T-helper 17 cell (primary cell): ENCODE data around the gene IPO7. TPM values are rescaled to one million over a fixed set of nuclear protein-coding genes. Genes with fewer than 3 reads are reported as not detected.
"Not testable (repeated sequence)": the region's sequence is repeated elsewhere in the genome, so short reads cannot be mapped to it uniquely, and the experiment has no call there.

Experiments used
- ATAC-seq: fragments of 150-1000 bp; cut with Tn5 transposase; 2 replicates; pipeline ENCODE4 v1.10.0; 2021; ENCODE audit warnings: mild to moderate bottlenecking, moderate library complexity
- DNase-seq, 3 donors: peaks; one replicate each; pipeline versions ENCODE4 v3.0.0 to v3.0.0-alpha.2; 2020 to 2021
- H3K9me3 ChIP-seq: one replicate; pipeline ENCODE4 v1.7.0; 2013; ENCODE audit warnings: low read length, mild to moderate bottlenecking; ENCODE audit not compliant: control insufficient read depth, poor library complexity, severe bottlenecking
- H3K27ac Mint-ChIP-seq: one replicate; pipeline ENCODE4 v1.8.0; 2022; ENCODE audit warnings: mild to moderate bottlenecking, moderate library complexity, mixed read lengths
- H3K27me3 Mint-ChIP-seq: one replicate; pipeline ENCODE4 v1.8.0; 2022; ENCODE audit warnings: mixed read lengths
- H3K36me3 Mint-ChIP-seq: one replicate; pipeline ENCODE4 v1.8.0; 2022; ENCODE audit warnings: low read depth, mixed read lengths
- H3K4me1 Mint-ChIP-seq: one replicate; pipeline ENCODE4 v1.8.0; 2022; ENCODE audit warnings: mild to moderate bottlenecking, mixed read lengths
- H3K4me3 Mint-ChIP-seq: one replicate; pipeline ENCODE4 v1.8.0; 2022; ENCODE audit warnings: mild to moderate bottlenecking, moderate library complexity, mixed read lengths
- total RNA-seq, 4 donors: library from RNA in 2 of 4; stranded (reverse) in 2 of 4; gene quantifications; one replicate each; pipeline ENCODE4 v1.2.3 and lab custom pipeline; 2022 to 2026

The IPO7 gene
- total RNA-seq, 2 donors from 2014 or later = 57.2 to 59.5 TPM

GRCh38 chr11:9379041-9379440 is 5.4 kb upstream of the IPO7 start:
- Mint-ChIP-seq H3K4me3 (no peak overlapping the region), H3K36me3 (no peaks in the 10 kb centered on the region), H3K27me3 (no peaks in the 10 kb centered on the region), H3K27ac (no peak overlapping the region), H3K4me1 (no peaks in the 10 kb centered on the region)
- H3K9me3 ChIP-seq = no peaks in the 10 kb centered on the region
- no peak for ATAC-seq
- DNase-seq = no peak

GRCh38 chr11:9380773-9381172 is 3.7 kb upstream of the IPO7 start:
- H3K27ac Mint-ChIP-seq = peak overlapping the region; percentile 56
- H3K4me3 Mint-ChIP-seq = no peak overlapping the region
- DNase-seq (no peak), ATAC-seq (no peak)
- H3K4me1 Mint-ChIP-seq = peaks cover 12% of the 10 kb centered on the region
- H3K27me3 Mint-ChIP-seq = no peaks in the 10 kb centered on the region
- H3K9me3 ChIP-seq = no peaks in the 10 kb centered on the region
- no peaks in the 10 kb centered on the region for H3K36me3 Mint-ChIP-seq

- H3K9me3 ChIP-seq = no peaks in the 10 kb centered on the region
- no peaks in the 10 kb centered on the region for H3K36me3 Mint-ChIP-seq
- peak overlapping the region; percentile 97 for H3K4me3 Mint-ChIP-seq
- no peak for DNase-seq
- ATAC-seq = peak; percentile 7
- peak overlapping the region; percentile 92 for H3K27ac Mint-ChIP-seq
- H3K4me1 Mint-ChIP-seq = peaks cover 25% of the 10 kb centered on the region
- no peaks in the 10 kb centered on the region for H3K27me3 Mint-ChIP-seq
These were observed 961 bp downstream of the IPO7 start for GRCh38 chr11:9385327-9385899.

GRCh38 chr11:9386086-9386485 is 1.6 kb downstream of the IPO7 start:
- DNase-seq = no peak
- H3K36me3 Mint-ChIP-seq = no peaks in the 10 kb centered on the region
- no peak for ATAC-seq
- peak overlapping the region; percentile 92 for H3K27ac Mint-ChIP-seq
- peaks cover 26% of the 10 kb centered on the region for H3K4me1 Mint-ChIP-seq
- no peak overlapping the region for H3K4me3 Mint-ChIP-seq
- H3K9me3 ChIP-seq = no peaks in the 10 kb centered on the region
- no peaks in the 10 kb centered on the region for H3K27me3 Mint-ChIP-seq

GRCh38 chr11:9386901-9387300 is 2.4 kb downstream of the IPO7 start:
- DNase-seq (no peak), ATAC-seq (no peak)
- peaks cover 26% of the 10 kb centered on the region for H3K4me1 Mint-ChIP-seq
- no peaks in the 10 kb centered on the region for H3K27me3 Mint-ChIP-seq
- H3K27ac Mint-ChIP-seq = peak overlapping the region; percentile 53
- H3K9me3 ChIP-seq = no peaks in the 10 kb centered on the region
- no peaks in the 10 kb centered on the region for H3K36me3 Mint-ChIP-seq
- H3K4me3 Mint-ChIP-seq = peak overlapping the region; percentile 39

GRCh38 chr11:9396310-9396709 is 11.9 kb downstream of the IPO7 start:
- H3K4me1 Mint-ChIP-seq = peaks cover 46% of the 10 kb centered on the region
- DNase-seq (no peak), ATAC-seq (no peak)
- H3K27ac Mint-ChIP-seq = no peak overlapping the region
- no peaks in the 10 kb centered on the region for H3K27me3 Mint-ChIP-seq
- H3K9me3 ChIP-seq = no peaks in the 10 kb centered on the region
- H3K36me3 Mint-ChIP-seq = peaks cover 3% of the 10 kb centered on the region
- H3K4me3 Mint-ChIP-seq = no peak overlapping the region

- Mint-ChIP-seq H3K27me3 (no peaks in the 10 kb centered on the region), H3K4me3 (no peak overlapping the region), H3K36me3 (peaks cover 3% of the 10 kb centered on the region), H3K27ac (no peak overlapping the region), H3K4me1 (peaks cover 47% of the 10 kb centered on the region)
- DNase-seq = no peak
- no peak for ATAC-seq
- H3K9me3 ChIP-seq = no peaks in the 10 kb centered on the region
These were observed 12.3 kb downstream of the IPO7 start for GRCh38 chr11:9396752-9397151.

GRCh38 chr11:9397746-9398680 is 13.6 kb downstream of the IPO7 start:
- DNase-seq (no peak), ATAC-seq (no peak)
- Mint-ChIP-seq H3K36me3 (peaks cover under 1% of the 10 kb centered on the region), H3K27ac (peak overlapping the region; percentile 57), H3K4me1 (peaks cover 45% of the 10 kb centered on the region), H3K27me3 (no peaks in the 10 kb centered on the region), H3K4me3 (no peak overlapping the region)
- H3K9me3 ChIP-seq = no peaks in the 10 kb centered on the region

- H3K36me3 Mint-ChIP-seq = no peaks in the 10 kb centered on the region
- peak overlapping the region; percentile 4 for H3K4me3 Mint-ChIP-seq
- no peaks in the 10 kb centered on the region for H3K27me3 Mint-ChIP-seq
- peak overlapping the region; percentile 41 for H3K27ac Mint-ChIP-seq
- DNase-seq (no peak), ATAC-seq (no peak)
- H3K9me3 ChIP-seq = no peaks in the 10 kb centered on the region
- peaks cover 38% of the 10 kb centered on the region for H3K4me1 Mint-ChIP-seq
These were observed 15.0 kb downstream of the IPO7 start for GRCh38 chr11:9399466-9399865.

GRCh38 chr11:9401884-9402283 is 17.4 kb downstream of the IPO7 start:
- not testable (repeated sequence) for H3K27me3 Mint-ChIP-seq, H3K36me3 Mint-ChIP-seq, ATAC-seq, H3K4me3 Mint-ChIP-seq, DNase-seq, H3K9me3 ChIP-seq
- H3K27ac Mint-ChIP-seq = peak overlapping the region; percentile 47
- peaks cover 32% of the 10 kb centered on the region for H3K4me1 Mint-ChIP-seq

- H3K4me3 Mint-ChIP-seq = no peak overlapping the region
- H3K27me3 Mint-ChIP-seq = no peaks in the 10 kb centered on the region
- no peaks in the 10 kb centered on the region for H3K9me3 ChIP-seq
- H3K4me1 Mint-ChIP-seq = peaks cover 2% of the 10 kb centered on the region
- DNase-seq (no peak), ATAC-seq (no peak)
- H3K36me3 Mint-ChIP-seq = peaks cover 2% of the 10 kb centered on the region
- H3K27ac Mint-ChIP-seq = peak overlapping the region; percentile 79
These were observed 44.3 kb downstream of the IPO7 start for GRCh38 chr11:9428706-9429105.

GRCh38 chr11:9438611-9439010 is 54.2 kb downstream of the IPO7 start:
- H3K4me1 Mint-ChIP-seq = peaks cover 4% of the 10 kb centered on the region
- ATAC-seq (no peak), DNase-seq (no peak)
- no peaks in the 10 kb centered on the region for H3K27me3 Mint-ChIP-seq
- H3K4me3 Mint-ChIP-seq = no peak overlapping the region
- H3K36me3 Mint-ChIP-seq = peaks cover 8% of the 10 kb centered on the region
- H3K27ac Mint-ChIP-seq = no peak overlapping the region
- no peaks in the 10 kb centered on the region for H3K9me3 ChIP-seq

GRCh38 chr11:9446230-9446629 is 61.8 kb downstream of the IPO7 start:
- H3K4me3 Mint-ChIP-seq = no peak overlapping the region
- no peak for DNase-seq
- ATAC-seq = peak; percentile 41
- no peaks in the 10 kb centered on the region for H3K36me3 Mint-ChIP-seq
- H3K4me1 Mint-ChIP-seq = peaks cover 5% of the 10 kb centered on the region
- H3K27ac Mint-ChIP-seq = peak overlapping the region; percentile 43
- H3K27me3 Mint-ChIP-seq = no peaks in the 10 kb centered on the region
- no peaks in the 10 kb centered on the region for H3K9me3 ChIP-seq
